WERI-Rb-1 (cell line): Measurements from ENCODE around the gene LACTB.

Experiments
- DNase-seq: peaks from one replicate; pipeline ENCODE4 v3.0.0-alpha.2; 2020
- H3K27ac ChIP-seq: fragments of 250-450 bp; sonication (Bioruptor Pico); 2 replicates; pipeline ENCODE4 v1.5.1; 2020; ENCODE audit warnings: mild to moderate bottlenecking, moderate library complexity
- H3K27me3 ChIP-seq: fragments of 250-450 bp; sonication (Bioruptor Pico); 2 replicates; pipeline ENCODE4 v1.5.1; 2021; ENCODE audit warnings: mild to moderate bottlenecking, low read depth, moderate library complexity; ENCODE audit not compliant: insufficient read depth, severe bottlenecking
- H3K36me3 ChIP-seq: fragments of 250-450 bp; sonication (Bioruptor Pico); 2 replicates; pipeline ENCODE4 v1.5.1; 2020; ENCODE audit warnings: mild to moderate bottlenecking, moderate library complexity
- H3K4me3 ChIP-seq: 2 replicates; pipeline ENCODE4 v1.5.1; 2011; ENCODE audit warnings: low read depth, mild to moderate bottlenecking, control low read depth, low read length
- H3K9me3 ChIP-seq: fragments of 250-450 bp; sonication (Bioruptor Pico); 2 replicates; pipeline ENCODE4 v1.5.1; 2021; ENCODE audit warnings: mild to moderate bottlenecking, moderate library complexity; ENCODE audit not compliant: severe bottlenecking
- CTCF ChIP-seq: IDR thresholded peaks from 2 replicates; pipeline ENCODE4 v1.5.1; 2011; ENCODE audit warnings: low read depth, mild to moderate bottlenecking, control low read depth, inconsistent platforms, low read length

The LACTB gene

GRCh38 chr15:63181648-63182047 is 60.0 kb downstream of the LACTB start:
- DNase-seq = no peak
- Histone ChIP-seq H3K27ac (no peak overlapping the region), H3K4me3 (no peak overlapping the region), H3K9me3 (no peaks in the 10 kb centered on the region), H3K27me3 (no peaks in the 10 kb centered on the region), H3K36me3 (no peaks in the 10 kb centered on the region)
- no peak for TF ChIP-seq CTCF

- H3K9me3 ChIP-seq = no peaks in the 10 kb centered on the region
- DNase-seq = no peak
- no peaks in the 10 kb centered on the region for H3K36me3 ChIP-seq
- H3K27me3 ChIP-seq = no peaks in the 10 kb centered on the region
- H3K27ac ChIP-seq = no peak overlapping the region
- no peak for TF ChIP-seq CTCF
- no peak overlapping the region for H3K4me3 ChIP-seq
Observed at GRCh38 chr15:63185206-63185605, 63.5 kb downstream of the LACTB start.

GRCh38 chr15:63186065-63186464 is 64.4 kb downstream of the LACTB start:
- H3K27ac ChIP-seq = no peak overlapping the region
- no peak for TF ChIP-seq CTCF
- H3K9me3 ChIP-seq = no peaks in the 10 kb centered on the region
- no peaks in the 10 kb centered on the region for H3K27me3 ChIP-seq
- DNase-seq = no peak
- H3K36me3 ChIP-seq = no peaks in the 10 kb centered on the region
- no peak overlapping the region for H3K4me3 ChIP-seq

GRCh38 chr15:63187589-63188226 is 66.0 kb downstream of the LACTB start:
- no peaks in the 10 kb centered on the region for H3K9me3 ChIP-seq
- no peak overlapping the region for H3K27ac ChIP-seq
- TF ChIP-seq CTCF = no peak
- no peak overlapping the region for H3K4me3 ChIP-seq
- no peaks in the 10 kb centered on the region for H3K27me3 ChIP-seq
- no peak for DNase-seq
- no peaks in the 10 kb centered on the region for H3K36me3 ChIP-seq

- H3K9me3 ChIP-seq = no peaks in the 10 kb centered on the region
- peak overlapping the region; percentile 90 for H3K4me3 ChIP-seq
- H3K27me3 ChIP-seq = no peaks in the 10 kb centered on the region
- DNase-seq = no peak
- TF ChIP-seq CTCF = no peak
- no peaks in the 10 kb centered on the region for H3K36me3 ChIP-seq
- peak overlapping the region; percentile 66 for H3K27ac ChIP-seq
Observed at GRCh38 chr15:63188247-63188925, 66.7 kb downstream of the LACTB start.
